ENCODE results near the gene PJA2.
"Not testable (repeated sequence)": the region's sequence is repeated elsewhere in the genome, so short reads cannot be mapped to it uniquely, and the experiment has no call there.

Gene PJA2

DNA sequence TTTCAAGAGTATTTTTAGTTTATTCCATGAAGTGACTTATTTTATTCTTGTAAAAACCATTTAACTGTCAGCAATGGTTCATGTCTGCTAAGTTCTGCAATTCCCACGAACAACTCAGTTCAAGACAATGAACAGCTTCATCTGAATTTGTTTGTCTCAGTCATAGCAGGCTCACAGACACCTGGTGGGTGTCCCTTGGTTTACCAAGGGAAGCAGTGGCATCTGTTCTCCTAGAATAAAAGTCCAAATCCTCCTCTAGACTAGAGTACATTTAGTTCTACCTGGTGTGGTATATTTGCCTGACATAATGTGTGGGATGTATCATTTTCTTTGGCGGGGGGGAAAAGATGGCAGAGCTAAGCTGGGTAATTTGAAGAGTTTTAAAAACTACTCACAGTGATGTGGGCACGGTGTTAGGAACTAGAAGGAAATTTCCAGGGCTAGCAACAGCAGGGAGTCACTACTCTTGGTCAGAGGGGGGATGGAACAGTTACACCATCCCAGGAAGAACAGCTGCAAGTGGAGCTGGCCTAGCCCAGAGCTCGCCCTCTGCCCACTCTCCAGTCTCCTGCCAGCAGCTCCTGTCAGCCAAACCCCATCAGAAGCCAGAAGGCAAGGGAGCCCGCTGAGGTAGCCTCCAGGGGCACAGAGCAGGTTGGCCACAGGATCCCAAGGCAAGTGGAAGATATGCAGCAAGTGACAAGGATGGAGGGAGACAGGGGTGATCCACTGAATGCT, 100.3 kb downstream of the PJA2 start:
- DNase-seq (ENCODE audit: low spot score), result no peak

DNA sequence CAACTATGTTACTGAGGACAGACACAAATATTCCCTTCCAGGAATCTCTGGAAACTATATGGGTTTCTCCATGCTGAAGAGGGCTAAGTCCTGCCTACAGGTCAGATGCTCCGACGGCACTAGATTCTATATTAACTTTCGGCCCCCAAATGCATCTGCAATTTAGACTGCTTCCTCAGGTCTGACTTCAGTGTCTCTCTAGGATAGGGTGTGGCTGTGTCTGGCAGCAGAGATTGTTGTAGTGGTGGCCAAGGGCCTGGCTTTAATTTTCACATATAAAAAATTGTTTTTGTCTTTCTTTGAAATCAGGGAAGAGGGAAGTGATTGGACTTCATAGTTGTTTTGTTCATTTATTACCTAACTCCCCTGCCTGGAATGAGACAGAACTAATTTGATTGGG, 101.8 kb downstream of the PJA2 start:
- DNase-seq (ENCODE audit: low spot score), result no peak

DNA sequence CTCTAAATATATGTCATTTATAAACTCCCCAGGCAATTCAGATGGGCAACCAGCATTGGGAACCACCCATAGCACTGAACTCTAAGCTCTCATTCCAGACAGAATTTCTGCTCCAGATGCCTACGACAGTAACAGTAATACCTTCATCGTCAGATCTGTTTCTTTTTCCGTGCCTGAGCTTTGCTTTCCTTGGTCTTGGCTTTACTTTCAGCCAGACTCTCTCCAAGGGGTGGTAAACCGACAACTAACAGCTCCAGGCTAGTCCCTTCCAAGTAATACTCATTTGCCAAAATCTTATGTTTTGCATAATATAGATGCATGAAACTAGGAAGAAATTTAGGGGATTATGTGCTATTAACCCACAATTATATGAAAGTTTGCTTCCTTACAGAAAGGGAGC, 102.3 kb downstream of the PJA2 start:
- DNase-seq (ENCODE audit: low spot score), result no peak

DNA sequence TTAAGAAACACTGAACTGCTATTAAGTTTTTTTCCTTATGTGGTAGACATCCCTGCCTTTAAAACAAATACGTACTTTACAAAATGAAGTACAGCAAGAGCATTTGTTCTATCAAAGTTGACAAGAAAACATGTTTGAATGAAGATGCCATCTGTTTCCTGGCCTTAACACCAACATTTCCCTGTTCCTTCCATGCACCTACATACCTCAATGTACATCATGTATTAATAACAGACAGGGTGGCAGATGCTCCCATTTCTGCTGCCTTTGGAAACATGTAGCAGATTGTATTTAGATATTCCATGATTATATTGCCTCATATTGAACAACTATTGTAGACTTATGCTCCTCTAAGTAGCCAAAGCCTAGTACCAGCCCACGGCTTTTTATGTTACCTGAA, 104.4 kb downstream of the PJA2 start:
- DNase-seq (ENCODE audit: low spot score), result no peak

- DNase-seq (ENCODE audit: low spot score), result no peak
Measured at GRCh38 chr5:109304309-109304708, 105.5 kb downstream of the PJA2 start.

DNA sequence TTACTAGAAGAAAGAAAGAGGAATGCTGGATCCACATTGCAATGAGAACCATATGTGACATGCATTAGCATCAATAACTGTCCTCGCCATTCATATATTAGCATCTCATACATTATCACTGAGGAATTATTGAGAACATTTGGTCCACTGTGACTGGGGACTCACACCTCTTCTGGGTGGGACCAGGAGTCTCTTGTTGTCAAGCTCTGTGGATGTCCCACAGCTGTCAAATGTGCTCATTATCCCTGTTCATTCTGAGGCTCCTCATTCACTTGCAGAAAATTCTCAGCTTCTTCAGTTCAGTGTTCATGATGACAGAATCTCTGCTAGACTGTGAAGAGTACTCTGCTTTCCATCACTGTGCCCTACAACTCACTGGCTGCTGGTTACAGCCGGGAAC, 109.4 kb downstream of the PJA2 start:
- no peak for DNase-seq (ENCODE audit: low spot score)

GRCh38 chr5:109299557-109299956, 110.2 kb downstream of the PJA2 start:
- DNase-seq (ENCODE audit: low spot score), result no peak

DNA sequence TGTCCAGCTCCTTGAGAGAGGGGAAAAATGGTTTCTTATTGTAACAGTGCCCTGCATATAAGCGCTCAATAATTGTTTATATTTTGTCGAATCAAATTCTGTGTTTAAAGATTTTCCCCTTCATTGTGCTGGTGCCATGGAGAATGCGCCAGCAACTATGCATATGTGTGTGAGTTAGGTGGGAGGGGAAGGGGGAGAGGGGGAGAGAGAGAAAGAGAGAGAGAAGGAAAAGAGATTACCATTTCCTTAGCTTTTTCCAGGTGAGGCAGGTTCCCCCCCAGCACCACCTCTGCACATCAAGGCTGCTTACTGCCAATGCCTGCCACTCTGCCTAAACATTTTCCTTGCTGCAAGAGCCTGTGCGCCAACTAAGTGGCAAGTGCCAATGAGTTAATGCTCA, 111.0 kb downstream of the PJA2 start:
- no peak for DNase-seq (ENCODE audit: low spot score)

- DNase-seq (ENCODE audit: low spot score), result no peak
Measured at GRCh38 chr5:109297900-109298299, 111.9 kb downstream of the PJA2 start.

DNA sequence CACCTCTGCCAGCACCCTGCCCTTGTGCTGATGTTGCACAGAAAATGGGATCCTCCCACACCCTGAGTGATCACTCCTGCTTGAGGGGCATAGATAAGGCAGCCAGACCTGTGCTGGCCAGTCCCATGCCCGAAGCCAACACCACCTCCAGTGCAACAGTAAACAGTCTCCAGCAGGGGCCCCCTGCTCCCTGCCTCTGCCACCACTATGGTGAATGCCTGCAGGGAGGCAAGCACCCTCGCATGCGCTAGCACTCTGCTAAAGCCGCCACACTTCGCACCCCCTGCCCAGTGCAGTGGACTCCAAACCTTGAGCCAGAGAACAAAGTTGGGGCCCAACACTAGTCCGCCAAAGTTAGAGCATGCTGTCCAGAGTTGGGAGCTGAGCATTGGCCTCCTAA, 118.7 kb downstream of the PJA2 start:
- DNase-seq (ENCODE audit: low spot score), result no peak

- no peak for DNase-seq (ENCODE audit: low spot score)
Measured at GRCh38 chr5:109290231-109290630, 119.5 kb downstream of the PJA2 start.

GRCh38 chr5:109286628-109287027, 123.1 kb downstream of the PJA2 start:
- DNase-seq (ENCODE audit: low spot score), result not testable (repeated sequence)

Data from hematopoietic multipotent progenitor cell treated with erythropoietin and hydrocortisone succinate and interleukin-3 and kit ligand, for 17 days (in vitro differentiated cells).